Fibroblast of mammary gland (primary cell): ENCODE results near the gene OR2AG1.

Source experiments
- DNase-seq: peaks from one replicate; pipeline ENCODE4 v3.0.0-alpha.2; 2010; ENCODE audit warnings: low read depth
- H3K4me3 ChIP-seq: 2 replicates; pipeline ENCODE4 v1.5.1; 2011; ENCODE audit warnings: low read depth, mild to moderate bottlenecking, low read length, moderate library complexity; ENCODE audit not compliant: control insufficient read depth
- CTCF ChIP-seq: conservative IDR thresholded peaks from 2 replicates; pipeline ENCODE4 v1.5.1; 2011; ENCODE audit warnings: low read depth, low read length, inconsistent platforms; ENCODE audit not compliant: control insufficient read depth, insufficient read depth

OR2AG1 gene

GRCh38 chr11:6813656-6814055, 30.8 kb downstream of the OR2AG1 start:
- no peak overlapping the region for H3K4me3 ChIP-seq
- no peak for DNase-seq
- no peak for TF ChIP-seq CTCF

GRCh38 chr11:6817694-6818093, 34.9 kb downstream of the OR2AG1 start:
- TF ChIP-seq CTCF: no peak
- H3K4me3 ChIP-seq: no peak overlapping the region
- DNase-seq: no peak

- no peak for TF ChIP-seq CTCF
These were observed 36.1 kb downstream of the OR2AG1 start for GRCh38 chr11:6818967-6819366.

GRCh38 chr11:6824136-6824823, 41.5 kb downstream of the OR2AG1 start:
- no peak for DNase-seq

More at GRCh38 chr11:6818967-6819366, 36.1 kb downstream of the OR2AG1 start:
- no peak for DNase-seq
- no peak overlapping the region for H3K4me3 ChIP-seq

GRCh38 chr11:6825231-6825744, 42.5 kb downstream of the OR2AG1 start:
- DNase-seq: peak; percentile 44
- TF ChIP-seq CTCF: no peak
- H3K4me3 ChIP-seq: no peak overlapping the region

More at GRCh38 chr11:6824136-6824823, 41.5 kb downstream of the OR2AG1 start:
- no peak overlapping the region for H3K4me3 ChIP-seq
- no peak for TF ChIP-seq CTCF

- TF ChIP-seq CTCF: no peak
- no peak for DNase-seq
These were observed 45.3 kb downstream of the OR2AG1 start for GRCh38 chr11:6828103-6828502.

More at GRCh38 chr11:6828103-6828502, 45.3 kb downstream of the OR2AG1 start:
- H3K4me3 ChIP-seq: no peak overlapping the region
